HepG2 (cell line): Measurements from ENCODE around the gene IL36B. TPM values are rescaled to one million over a fixed set of nuclear protein-coding genes. Genes with fewer than 3 reads are reported as not detected.

ENCODE experiments used
- ATAC-seq: fragments of 200-7000 bp; cut with Tn5 transposase; 3 replicates; pipeline ENCODE4 v1.9.1; 2020; ENCODE audit warnings: mild to moderate bottlenecking, moderate library complexity
- BruUV-seq: library from RNA; stranded (reverse); fragments of 400-500 nt; replicated peaks from 2 replicates; lab custom pipeline; 2021; lab: Mats Ljungman, UMichigan
- CTCF ChIA-PET: fragments of 300-600 bp; formaldehyde crosslinking; extraction: SDS; loops from one replicate; lab custom pipeline; 2021; ENCODE audit warnings: low total read pairs, inconsistent platforms, low intra/inter-chr PET ratio; lab: Yijun Ruan, JAX
- POLR2A ChIA-PET: fragments of 350-600 bp; sonication (Branson Sonifier 250); formaldehyde crosslinking; loops from one replicate; lab custom pipeline; 2020; ENCODE audit warnings: antibody characterized with exemption, inconsistent platforms; lab: Yijun Ruan, JAX
- DNase-seq: peaks from one replicate; pipeline ENCODE4 v3.0.0-alpha.2; 2015; ENCODE audit warnings: low spot score
- FAIRE-seq: peaks from 3 replicates; lab custom pipeline; 2011; peaks lifted over from hg19 to GRCh38; lab: Jason Lieb, UNC
- H2AFZ ChIP-seq: one replicate; pipeline ENCODE4 v1.6.1; 2011; ENCODE audit warnings: low read length, inconsistent platforms
- H3K27ac ChIP-seq: fragments of 300-600 bp; 3 replicates; pipeline ENCODE4 v1.8.0; 2011; ENCODE audit warnings: mixed run types, mild to moderate bottlenecking, mixed read lengths, low read length, inconsistent platforms; ENCODE audit not compliant: insufficient read depth; ENCODE audit errors: extremely low read length
- H3K27me3 ChIP-seq, 2 experiments: fragments of 200-600 bp in 1 of 2; 2 replicates in 1 of 2; 3 replicates in 1 of 2; pipeline versions ENCODE4 v1.6.0 to v1.8.0; 2011; ENCODE audit warnings: low read length in 2 of 2, mild to moderate bottlenecking in 2 of 2, moderate library complexity in 2 of 2, inconsistent platforms in 1 of 2; ENCODE audit not compliant: insufficient read depth in 2 of 2, control insufficient read depth in 1 of 2
- H3K36me3 ChIP-seq, 2 experiments: fragments of 200-600 bp in 1 of 2; replicated peaks in 1 of 2; 2 replicates in 1 of 2; 3 replicates in 1 of 2; pipeline versions ENCODE4 v1.5.1 to v1.8.0; 2011; ENCODE audit warnings: low read length in 2 of 2, inconsistent platforms in 1 of 2; ENCODE audit not compliant: insufficient read depth in 2 of 2, control insufficient read depth in 1 of 2
- H3K4me1 ChIP-seq: 2 replicates; pipeline ENCODE4 v1.5.1; 2012; ENCODE audit warnings: low read length, inconsistent platforms; ENCODE audit not compliant: insufficient read depth
- H3K4me2 ChIP-seq: 2 replicates; pipeline ENCODE4 v1.6.0; 2011; ENCODE audit warnings: low read depth, low read length, inconsistent platforms
- H3K4me3 ChIP-seq, 3 experiments: fragments of 200-600 bp in 1 of 3; sonication (generic), shearing (Covaris generic) in 1 of 3; replicated peaks in 1 of 3; 2 replicates each; pipeline ENCODE4 v1.5.1; 2011 to 2016; ENCODE audit warnings: low read length in 3 of 3, inconsistent platforms in 2 of 3, low read depth in 2 of 3, mild to moderate bottlenecking in 2 of 3, control low read depth in 1 of 3, mixed read lengths in 1 of 3; ENCODE audit not compliant: insufficient read depth in 1 of 3
- H3K79me2 ChIP-seq: one replicate; pipeline ENCODE4 v1.6.1; 2011; ENCODE audit warnings: low read length, inconsistent platforms; ENCODE audit not compliant: insufficient read depth
- H3K9ac ChIP-seq: 2 replicates; pipeline ENCODE4 v1.6.0; 2011; ENCODE audit warnings: mild to moderate bottlenecking, low read depth, low read length, inconsistent platforms; ENCODE audit not compliant: insufficient read depth
- H3K9me3 ChIP-seq: 2 replicates; pipeline ENCODE4 v1.5.1; 2012; ENCODE audit warnings: mild to moderate bottlenecking, low read length
- H4K20me1 ChIP-seq: 2 replicates; pipeline ENCODE4 v1.6.0; 2011; ENCODE audit warnings: inconsistent platforms, mild to moderate bottlenecking, low read length, moderate library complexity; ENCODE audit not compliant: insufficient read depth
- ATF6 ChIP-seq: sonication (generic); formaldehyde crosslinking; conservative IDR thresholded peaks from 2 replicates; pipeline ENCODE4 v1.4.0; 2020; ENCODE audit warnings: missing genetic modification reagents
- BORCS8-MEF2B ChIP-seq: sonication (generic); formaldehyde crosslinking; IDR thresholded peaks from 2 replicates; pipeline ENCODE4 v1.8.0; 2022; ENCODE audit warnings: mild to moderate bottlenecking, missing genetic modification reagents
- DMAP1 ChIP-seq: IDR thresholded peaks from 2 replicates; pipeline ENCODE4 v1.6.1; 2016
- ETV5 ChIP-seq: IDR thresholded peaks from 2 replicates; pipeline ENCODE4 v1.6.1; 2018; ENCODE audit warnings: missing biosample characterization, missing genetic modification reagents, inconsistent platforms, borderline replicate concordance
- GATAD1 ChIP-seq: IDR thresholded peaks from 2 replicates; pipeline ENCODE4 v1.6.1; 2016; ENCODE audit warnings: missing genetic modification reagents, missing compliant biosample characterization
- GLMP ChIP-seq: sonication (generic); formaldehyde crosslinking; IDR thresholded peaks from 2 replicates; pipeline ENCODE4 v1.9.0; 2021; ENCODE audit warnings: missing genetic modification reagents, mild to moderate bottlenecking, borderline replicate concordance
- JUN ChIP-seq: sonication (generic); formaldehyde crosslinking; IDR thresholded peaks from 2 replicates; pipeline ENCODE4 v1.4.0; 2020; ENCODE audit warnings: mild to moderate bottlenecking, missing genetic modification reagents
- NR3C1 ChIP-seq: sonication (generic); formaldehyde crosslinking; IDR thresholded peaks from 2 replicates; pipeline ENCODE4 v1.4.0; 2020; ENCODE audit warnings: missing genetic modification reagents
- ONECUT2 ChIP-seq: sonication (generic); formaldehyde crosslinking; IDR thresholded peaks from 2 replicates; pipeline ENCODE4 v1.4.0; 2020; ENCODE audit warnings: missing genetic modification reagents
- POLR2AphosphoS2 ChIP-seq: IDR thresholded peaks from 2 replicates; pipeline ENCODE4 v1.6.1; 2011; ENCODE audit warnings: low read depth, low read length, improper control_type of control experiment
- SP2 ChIP-seq: sonication (generic); formaldehyde crosslinking; IDR thresholded peaks from 2 replicates; pipeline ENCODE4 v1.5.1; 2020; ENCODE audit warnings: mild to moderate bottlenecking, missing genetic modification reagents
- THYN1 ChIP-seq: sonication (generic); formaldehyde crosslinking; IDR thresholded peaks from 2 replicates; pipeline ENCODE4 v1.8.1; 2023; ENCODE audit warnings: low read depth, mild to moderate bottlenecking, moderate library complexity, missing genetic modification reagents, borderline replicate concordance
- YEATS4 ChIP-seq: sonication (generic); formaldehyde crosslinking; IDR thresholded peaks from 2 replicates; pipeline ENCODE4 v1.4.0; 2020; ENCODE audit warnings: missing genetic modification reagents, borderline replicate concordance
- ZFP36L1 ChIP-seq: sonication (generic); formaldehyde crosslinking; IDR thresholded peaks from 2 replicates; pipeline ENCODE4 v1.8.0; 2022; ENCODE audit warnings: mild to moderate bottlenecking, missing genetic modification reagents, moderate library complexity
- ZNF274 ChIP-seq: sonication (generic); formaldehyde crosslinking; IDR thresholded peaks from 2 replicates; pipeline ENCODE4 v1.5.1; 2020; ENCODE audit warnings: mild to moderate bottlenecking, missing genetic modification reagents
- ZNF33B ChIP-seq: sonication (generic); formaldehyde crosslinking; IDR thresholded peaks from 2 replicates; pipeline ENCODE4 v1.5.1; 2020; ENCODE audit warnings: mild to moderate bottlenecking, missing genetic modification reagents
- ZNF558 ChIP-seq: sonication (generic); formaldehyde crosslinking; IDR thresholded peaks from 2 replicates; pipeline ENCODE4 v1.9.0; 2022; ENCODE audit warnings: mild to moderate bottlenecking, missing genetic modification reagents, borderline replicate concordance
- WGBS: methylation state at CpG from one replicate; pipeline ENCODE4 v1.1.6; 2017; ENCODE audit warnings: low lambda C conversion rate; 5-methylcytosine and 5-hydroxymethylcytosine counted together
- in situ Hi-C: cut with HindIII; loops from 2 replicates; pipeline ENCODE4 v1.10.0; 2017; ENCODE audit warnings: low pct_unique_long_range_greater_than_20kb; ENCODE audit not compliant: extremely low pct_ligation_motif_present
- intact Hi-C: fragments of 100-400 bp; cut with micrococcal nuclease; formaldehyde crosslinking; loops from one replicate; pipeline ENCODE4 v1.10.0; 2022; ENCODE audit not compliant: unreplicated experiment
- polyA plus RNA-seq, 8 experiments: library from polyadenylated mRNA; depleted of rRNA in 3 of 8; stranded (reverse) in 7 of 8; unstranded in 1 of 8; fragments of >200 nt; fragmentation: Illumina TruSeq in 4 of 8; extraction: Trizol in 4 of 8; gene quantifications; 2 replicates each; pipeline versions ENCODE4 v1.2.1 to v1.2.3, GENCODE V29; 2011 to 2016; ENCODE audit warnings: low read depth in 4 of 8, missing spikeins in 1 of 8, mixed read lengths in 1 of 8; ENCODE audit not compliant: insufficient read depth in 1 of 8
- total RNA-seq, 5 experiments: library from RNA; depleted of rRNA; stranded (reverse); fragments of >200 nt; fragmentation: Illumina TruSeq; extraction: Trizol; gene quantifications; 2 replicates each; pipeline ENCODE4 v1.2.3, GENCODE V29; 2016; ENCODE audit warnings: low read depth in 1 of 5
- TF ChIP-seq, protein P1 (sequence below): sonication (generic); formaldehyde crosslinking; conservative IDR thresholded peaks from 2 replicates; pipeline ENCODE4 v1.8.0; 2022; ENCODE audit warnings: low read depth, missing genetic modification reagents

IL36B gene
- total and polyA plus RNA-seq, 2 of the 13 experiments (the other 11 are each of a cell fraction or from before 2014, with no cell fraction given) = not detected

- Histone ChIP-seq H3K79me2 (no peaks in the 10 kb centered on the region), H3K9me3 (no peaks in the 10 kb centered on the region), H3K4me1 (peaks cover 19% of the 10 kb centered on the region), H3K9ac (no peak overlapping the region), H3K36me3 (no peaks in the 10 kb centered on the region), H3K4me3 (no peak overlapping the region), H3K27ac (no peak overlapping the region), H3K27me3 (peaks cover 0 to 2% of the 10 kb centered on the region in 2 experiments; a peak in 1 of 5 replicates), H4K20me1 (no peaks in the 10 kb centered on the region), H3K4me2 (no peak overlapping the region), H2AFZ (no peak overlapping the region)
- no peak for ATAC-seq
- TF ChIP-seq BORCS8-MEF2B (CRISPR knock-in tag) = no peak
- no peak for TF ChIP-seq THYN1 (CRISPR knock-in tag)
- no peak for TF ChIP-seq JUN (CRISPR knock-in tag)
- TF ChIP-seq SP2 (CRISPR knock-in tag) = no peak
- TF ChIP-seq GLMP (CRISPR knock-in tag) = no peak
- TF ChIP-seq ATF6 = no peak
- no peak for TF ChIP-seq YEATS4
- no peak for TF ChIP-seq ZNF558 (CRISPR knock-in tag)
- no peak for TF ChIP-seq NR3C1 (CRISPR knock-in tag)
- TF ChIP-seq ONECUT2 (CRISPR knock-in tag) = no peak
- TF ChIP-seq ZNF274 (CRISPR knock-in tag) = no peak
- no peak for TF ChIP-seq POLR2AphosphoS2
- TF ChIP-seq, protein P1, sequence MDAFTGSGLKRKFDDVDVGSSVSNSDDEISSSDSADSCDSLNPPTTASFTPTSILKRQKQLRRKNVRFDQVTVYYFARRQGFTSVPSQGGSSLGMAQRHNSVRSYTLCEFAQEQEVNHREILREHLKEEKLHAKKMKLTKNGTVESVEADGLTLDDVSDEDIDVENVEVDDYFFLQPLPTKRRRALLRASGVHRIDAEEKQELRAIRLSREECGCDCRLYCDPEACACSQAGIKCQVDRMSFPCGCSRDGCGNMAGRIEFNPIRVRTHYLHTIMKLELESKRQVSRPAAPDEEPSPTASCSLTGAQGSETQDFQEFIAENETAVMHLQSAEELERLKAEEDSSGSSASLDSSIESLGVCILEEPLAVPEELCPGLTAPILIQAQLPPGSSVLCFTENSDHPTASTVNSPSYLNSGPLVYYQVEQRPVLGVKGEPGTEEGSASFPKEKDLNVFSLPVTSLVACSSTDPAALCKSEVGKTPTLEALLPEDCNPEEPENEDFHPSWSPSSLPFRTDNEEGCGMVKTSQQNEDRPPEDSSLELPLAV (CRISPR knock-in tag) = no peak
- no peak for TF ChIP-seq ZFP36L1
- TF ChIP-seq GATAD1 (CRISPR knock-in tag) = no peak
- TF ChIP-seq DMAP1 (CRISPR knock-in tag) = no peak
- TF ChIP-seq ETV5 (CRISPR knock-in tag) = no peak
- no peak for TF ChIP-seq ZNF33B (CRISPR knock-in tag)
- POLR2A ChIA-PET = no interaction called here
- 2% methylated on average over 2 of the region's 2 CpGs for WGBS
- in situ Hi-C loops = no loop called here
- no peak for DNase-seq
- intact Hi-C loops = no loop called here
- CTCF ChIA-PET = no interaction called here
- BruUV-seq = no TSS peak
- FAIRE-seq = no peak
These were observed 40.9 kb upstream of the IL36B start for GRCh38 chr2:113093613-113093977.
